Endothelial cell of umbilical vein (primary cell): Measurements from ENCODE around the gene OXA1L. TPM values are rescaled to one million over a fixed set of nuclear protein-coding genes. Genes with fewer than 3 reads are reported as not detected.

Experiments used
- BruUV-seq: library from RNA; stranded (reverse); fragments of 400-500 nt; replicated peaks from 2 replicates; lab custom pipeline; 2021; lab: Mats Ljungman, UMichigan
- CTCF ChIA-PET: fragments of 300-600, 350-600 bp; sonication (Branson Sonifier 250); formaldehyde crosslinking; loops from one replicate; lab custom pipeline; 2021; ENCODE audit warnings: antibody characterized with exemption, inconsistent platforms; lab: Charles Lee
- POLR2A ChIA-PET: fragments of 300-600, 350-600 bp; sonication (Branson Sonifier 250); formaldehyde crosslinking; loops from one replicate; lab custom pipeline; 2021; ENCODE audit warnings: antibody characterized with exemption, inconsistent platforms; lab: Charles Lee
- DNase-seq: peaks from one replicate; pipeline ENCODE4 v3.0.0-alpha.2; 2011; ENCODE audit warnings: low read depth, low spot score
- FAIRE-seq: peaks from 2 replicates; lab custom pipeline; 2011; peaks lifted over from hg19 to GRCh38; lab: Jason Lieb, UNC
- H2AFZ ChIP-seq: 2 replicates; pipeline ENCODE4 v1.6.0; 2012; ENCODE audit warnings: low read depth, low read length, control low read depth, inconsistent platforms
- H3K27ac ChIP-seq: 2 replicates; pipeline ENCODE4 v1.5.1; 2011; ENCODE audit warnings: low read depth, mild to moderate bottlenecking, control low read depth, low read length, moderate library complexity; ENCODE audit not compliant: insufficient read depth
- H3K27me3 ChIP-seq, 2 experiments: 2 replicates each; pipeline versions ENCODE4 v1.6.0 to v1.6.1; 2011; ENCODE audit warnings: low read length in 2 of 2, mixed read lengths in 1 of 2; ENCODE audit not compliant: control insufficient read depth in 2 of 2, insufficient read depth in 2 of 2
- H3K36me3 ChIP-seq, 2 experiments: 2 replicates in 1 of 2; 3 replicates in 1 of 2; pipeline ENCODE4 v1.5.1; 2011; ENCODE audit warnings: low read length in 2 of 2, mild to moderate bottlenecking in 1 of 2, moderate library complexity in 1 of 2; ENCODE audit not compliant: control insufficient read depth in 2 of 2, insufficient read depth in 2 of 2; ENCODE audit errors: extremely low read depth in 1 of 2
- H3K4me1 ChIP-seq: 3 replicates; pipeline ENCODE4 v1.5.1; 2011; ENCODE audit warnings: mild to moderate bottlenecking, low read length; ENCODE audit not compliant: control insufficient read depth, insufficient read depth; ENCODE audit errors: extremely low read depth
- H3K4me2 ChIP-seq: 2 replicates; pipeline ENCODE4 v1.6.1; 2011; ENCODE audit warnings: low read length, control low read depth, mixed read lengths; ENCODE audit not compliant: insufficient read depth
- H3K4me3 ChIP-seq, 3 experiments: fragments of 200-600 bp in 1 of 3; sonication (generic), shearing (Covaris generic) in 1 of 3; replicated peaks in 1 of 3; 2 replicates each; pipeline ENCODE4 v1.5.1; 2011 to 2016; ENCODE audit warnings: control low read depth in 3 of 3, low read length in 3 of 3, mild to moderate bottlenecking in 2 of 3, inconsistent platforms in 1 of 3, low read depth in 1 of 3, moderate library complexity in 1 of 3; ENCODE audit not compliant: insufficient read depth in 1 of 3
- H3K79me2 ChIP-seq: 2 replicates; pipeline ENCODE4 v1.6.0; 2012; ENCODE audit warnings: low read length, inconsistent platforms; ENCODE audit not compliant: control insufficient read depth, insufficient read depth
- H3K9ac ChIP-seq: replicated peaks from 2 replicates; pipeline ENCODE3; 2011; ENCODE audit warnings: low read length, control low read depth; ENCODE audit not compliant: insufficient read depth; ENCODE audit errors: extremely low read depth
- H3K9me1 ChIP-seq: replicated peaks from 3 replicates; pipeline ENCODE4 v1.6.0; 2011; ENCODE audit warnings: mild to moderate bottlenecking, low read length; ENCODE audit not compliant: control insufficient read depth, insufficient read depth; ENCODE audit errors: extremely low read depth
- H3K9me3 ChIP-seq: replicated peaks from 2 replicates; pipeline ENCODE4 v1.5.1; 2012; ENCODE audit warnings: low read length, inconsistent platforms; ENCODE audit not compliant: control insufficient read depth, insufficient read depth
- H4K20me1 ChIP-seq: replicated peaks from 2 replicates; pipeline ENCODE3; 2011; ENCODE audit warnings: mild to moderate bottlenecking, low read length; ENCODE audit not compliant: control insufficient read depth, insufficient read depth; ENCODE audit errors: extremely low read depth
- EZH2 ChIP-seq: IDR thresholded peaks from 2 replicates; pipeline ENCODE4 v1.6.1; 2012; ENCODE audit warnings: borderline replicate concordance, low read depth, mild to moderate bottlenecking, moderate library complexity, low read length, inconsistent platforms; ENCODE audit not compliant: severe bottlenecking
- FOS ChIP-seq: IDR thresholded peaks from 2 replicates; pipeline ENCODE4 v1.6.1; 2011; ENCODE audit warnings: mild to moderate bottlenecking, low read length, moderate library complexity, borderline replicate concordance; ENCODE audit not compliant: insufficient read depth
- GATA2 ChIP-seq: IDR thresholded peaks from 2 replicates; pipeline ENCODE4 v1.7.0; 2011; ENCODE audit warnings: low read depth, mild to moderate bottlenecking, moderate library complexity, mixed read lengths, low read length; ENCODE audit not compliant: insufficient read length, insufficient read depth
- JUN ChIP-seq: IDR thresholded peaks from 2 replicates; pipeline ENCODE4 v1.6.1; 2011; ENCODE audit warnings: borderline replicate concordance, low read depth; ENCODE audit not compliant: insufficient read length, insufficient read depth
- MAX ChIP-seq: IDR thresholded peaks from 2 replicates; pipeline ENCODE4 v1.6.1; 2011; ENCODE audit not compliant: insufficient read depth, insufficient read length
- MYC ChIP-seq: IDR thresholded peaks from one replicate; pipeline ENCODE4 v1.6.1; 2011; ENCODE audit warnings: mild to moderate bottlenecking, low read depth, low read length
- POLR2A ChIP-seq: IDR thresholded peaks from 2 replicates; pipeline ENCODE4 v1.6.1; 2012; ENCODE audit warnings: low read depth, mild to moderate bottlenecking, control low read depth, low read length
- POLR2AphosphoS5 ChIP-seq: IDR thresholded peaks from 2 replicates; pipeline ENCODE4 v1.6.1; 2012; ENCODE audit warnings: low read depth, mild to moderate bottlenecking, control low read depth, low read length, moderate library complexity; ENCODE audit not compliant: insufficient read depth
- dilution Hi-C: fragments of 300-500 bp; cut with MboI; formaldehyde crosslinking; loops from one replicate; pipeline ENCODE4 v1.15.0; 2019; ENCODE audit warnings: low sequenced_read_pairs; ENCODE audit not compliant: extremely low pct_ligation_motif_present
- intact Hi-C: fragments of 100-400 bp; cut with micrococcal nuclease; formaldehyde crosslinking; loops from one replicate; pipeline ENCODE4 v1.10.0; 2022
- polyA plus RNA-seq, 4 experiments: library from polyadenylated mRNA; depleted of rRNA in 3 of 4; stranded (reverse) in 3 of 4; unstranded in 1 of 4; fragments of >200 nt; gene quantifications; 2 replicates each; pipeline versions ENCODE4 v1.2.1 to v1.2.3, GENCODE V29; 2011 to 2012; ENCODE audit warnings: missing spikeins in 1 of 4
- total RNA-seq: library from RNA; stranded (reverse); gene quantifications from 2 replicates; pipeline ENCODE4 v1.2.3, GENCODE V29; 2021
- TF ChIP-seq, protein P1 (sequence below), 2 donors: IDR thresholded peaks; 1 replicate in 1 of 2; 2 replicates in 1 of 2; pipeline ENCODE4 v1.5.1; 2011; ENCODE audit warnings: low read length in 2 of 2, mild to moderate bottlenecking in 2 of 2, moderate library complexity in 2 of 2, control low read depth in 1 of 2, inconsistent platforms in 1 of 2, low read depth in 1 of 2; ENCODE audit not compliant: insufficient read depth in 1 of 2; ENCODE audit errors: extremely low read depth in 1 of 2

Gene OXA1L
- total and polyA plus RNA-seq, 2 donors (not counting 3 experiments of a cell fraction or from before 2014, with no cell fraction given), result 212 to 294 TPM

DNA sequence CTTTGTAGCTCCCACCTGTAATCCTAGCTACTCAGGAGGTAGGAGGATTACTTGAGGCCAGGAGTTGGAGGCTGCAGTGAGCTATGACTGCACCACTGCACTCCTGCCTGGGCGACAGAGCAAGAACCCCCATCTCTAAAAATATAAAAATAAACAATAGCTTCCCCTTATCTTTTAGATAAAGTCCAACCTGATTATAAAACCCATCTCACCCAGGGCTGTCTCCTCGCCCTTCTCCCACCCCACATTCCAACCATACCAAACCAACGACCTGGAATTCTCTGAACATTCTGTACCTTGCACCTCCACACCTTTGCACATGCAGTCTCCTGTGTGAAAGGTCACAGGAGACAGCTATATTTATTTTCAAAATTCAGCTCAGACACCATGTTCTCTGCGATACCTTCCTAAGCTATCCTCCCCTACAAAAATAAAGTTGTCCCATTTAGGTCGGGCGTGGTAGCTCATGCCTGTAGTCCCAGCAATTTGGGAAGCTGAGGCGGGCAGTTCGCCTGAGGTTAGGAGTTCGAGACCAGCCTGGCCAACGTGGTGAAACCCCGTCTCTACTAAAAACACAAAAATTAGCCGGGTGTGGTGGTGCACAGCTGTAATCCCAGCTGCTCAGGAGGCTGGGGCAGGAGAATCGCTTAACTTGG lies 41.1 kb downstream of the OXA1L start:
- Histone ChIP-seq H3K36me3 (no peaks in the 10 kb centered on the region), H3K4me3 (no peak overlapping the region), H4K20me1 (no peaks in the 10 kb centered on the region), H3K27ac (no peak overlapping the region), H3K27me3 (no peaks in the 10 kb centered on the region), H3K9me1 (no peaks in the 10 kb centered on the region), H3K4me1 (no peaks in the 10 kb centered on the region), H3K9ac (peak overlapping the region; percentile 3), H3K79me2 (no peaks in the 10 kb centered on the region), H3K4me2 (no peak overlapping the region), H2AFZ (no peak overlapping the region), H3K9me3 (no peaks in the 10 kb centered on the region)
- ChIA-PET CTCF (interaction anchor here (0.6 to 2.9 kb wide), 5 partner anchors 9 to 237 kb away, joined by 3 to 14 read pairs (median 4); no protein-coding TSS in a partner anchor), POLR2A (no interaction called here)
- dilution Hi-C loops (no loop called here), intact Hi-C loops (no loop called here)
- no peak for TF ChIP-seq POLR2A
- TF ChIP-seq MAX, result no peak
- no peak for DNase-seq
- no TSS peak for BruUV-seq
- no peak for FAIRE-seq

- intact Hi-C loops, result no loop called here
- FAIRE-seq (no peak), DNase-seq (no peak)
- BruUV-seq, result no TSS peak
- Histone ChIP-seq H2AFZ (no peak overlapping the region), H3K27ac (no peak overlapping the region), H3K36me3 (peaks cover 0 to 3% of the 10 kb centered on the region in 2 experiments), H3K9me1 (no peaks in the 10 kb centered on the region), H3K4me2 (no peak overlapping the region), H3K79me2 (no peaks in the 10 kb centered on the region), H3K27me3 (no peaks in the 10 kb centered on the region), H3K9me3 (no peaks in the 10 kb centered on the region), H3K9ac (no peak overlapping the region), H3K4me1 (no peaks in the 10 kb centered on the region), H4K20me1 (no peaks in the 10 kb centered on the region), H3K4me3 (no peak overlapping the region)
- dilution Hi-C loops, result no loop called here
- ChIA-PET POLR2A (interaction anchor here (0.7 kb wide), 1 partner anchor 49 kb away, joined by 8 read pairs; no protein-coding TSS in a partner anchor), CTCF (interaction anchor here (0.6 to 1.2 kb wide), 2 partner anchors 11 to 14 kb away, joined by 3 to 4 read pairs; no protein-coding TSS in a partner anchor)
- TF ChIP-seq MAX, result no peak
- TF ChIP-seq, protein P1, sequence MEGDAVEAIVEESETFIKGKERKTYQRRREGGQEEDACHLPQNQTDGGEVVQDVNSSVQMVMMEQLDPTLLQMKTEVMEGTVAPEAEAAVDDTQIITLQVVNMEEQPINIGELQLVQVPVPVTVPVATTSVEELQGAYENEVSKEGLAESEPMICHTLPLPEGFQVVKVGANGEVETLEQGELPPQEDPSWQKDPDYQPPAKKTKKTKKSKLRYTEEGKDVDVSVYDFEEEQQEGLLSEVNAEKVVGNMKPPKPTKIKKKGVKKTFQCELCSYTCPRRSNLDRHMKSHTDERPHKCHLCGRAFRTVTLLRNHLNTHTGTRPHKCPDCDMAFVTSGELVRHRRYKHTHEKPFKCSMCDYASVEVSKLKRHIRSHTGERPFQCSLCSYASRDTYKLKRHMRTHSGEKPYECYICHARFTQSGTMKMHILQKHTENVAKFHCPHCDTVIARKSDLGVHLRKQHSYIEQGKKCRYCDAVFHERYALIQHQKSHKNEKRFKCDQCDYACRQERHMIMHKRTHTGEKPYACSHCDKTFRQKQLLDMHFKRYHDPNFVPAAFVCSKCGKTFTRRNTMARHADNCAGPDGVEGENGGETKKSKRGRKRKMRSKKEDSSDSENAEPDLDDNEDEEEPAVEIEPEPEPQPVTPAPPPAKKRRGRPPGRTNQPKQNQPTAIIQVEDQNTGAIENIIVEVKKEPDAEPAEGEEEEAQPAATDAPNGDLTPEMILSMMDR (IDR thresholded peaks at IDR 0.05; ENCODE audit: extremely low read depth in 1 of 2, insufficient read depth in 1 of 2, low read depth in 1 of 2, low read length in 2 of 2), result no peak
- no peak for TF ChIP-seq GATA2
- TF ChIP-seq POLR2AphosphoS5, result no peak
- TF ChIP-seq MYC, result no peak
- no peak for TF ChIP-seq EZH2
- no peak for TF ChIP-seq JUN
- no peak for TF ChIP-seq POLR2A
- no peak for TF ChIP-seq FOS
Measured at GRCh38 chr14:22808388-22809209, 42.1 kb downstream of the OXA1L start.
